Fibroblast of peridontal ligament (primary cell): ENCODE results near the gene ANKRD40.
"Not testable (repeated sequence)": the region's sequence is repeated elsewhere in the genome, so short reads cannot be mapped to it uniquely, and the experiment has no call there.

Source experiments
- DNase-seq: peaks from one replicate; pipeline ENCODE4 v3.0.0-alpha.2; 2010; ENCODE audit errors: extremely low read depth

ANKRD40 gene, protein sequence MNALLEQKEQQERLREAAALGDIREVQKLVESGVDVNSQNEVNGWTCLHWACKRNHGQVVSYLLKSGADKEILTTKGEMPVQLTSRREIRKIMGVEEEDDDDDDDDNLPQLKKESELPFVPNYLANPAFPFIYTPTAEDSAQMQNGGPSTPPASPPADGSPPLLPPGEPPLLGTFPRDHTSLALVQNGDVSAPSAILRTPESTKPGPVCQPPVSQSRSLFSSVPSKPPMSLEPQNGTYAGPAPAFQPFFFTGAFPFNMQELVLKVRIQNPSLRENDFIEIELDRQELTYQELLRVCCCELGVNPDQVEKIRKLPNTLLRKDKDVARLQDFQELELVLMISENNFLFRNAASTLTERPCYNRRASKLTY

DNA sequence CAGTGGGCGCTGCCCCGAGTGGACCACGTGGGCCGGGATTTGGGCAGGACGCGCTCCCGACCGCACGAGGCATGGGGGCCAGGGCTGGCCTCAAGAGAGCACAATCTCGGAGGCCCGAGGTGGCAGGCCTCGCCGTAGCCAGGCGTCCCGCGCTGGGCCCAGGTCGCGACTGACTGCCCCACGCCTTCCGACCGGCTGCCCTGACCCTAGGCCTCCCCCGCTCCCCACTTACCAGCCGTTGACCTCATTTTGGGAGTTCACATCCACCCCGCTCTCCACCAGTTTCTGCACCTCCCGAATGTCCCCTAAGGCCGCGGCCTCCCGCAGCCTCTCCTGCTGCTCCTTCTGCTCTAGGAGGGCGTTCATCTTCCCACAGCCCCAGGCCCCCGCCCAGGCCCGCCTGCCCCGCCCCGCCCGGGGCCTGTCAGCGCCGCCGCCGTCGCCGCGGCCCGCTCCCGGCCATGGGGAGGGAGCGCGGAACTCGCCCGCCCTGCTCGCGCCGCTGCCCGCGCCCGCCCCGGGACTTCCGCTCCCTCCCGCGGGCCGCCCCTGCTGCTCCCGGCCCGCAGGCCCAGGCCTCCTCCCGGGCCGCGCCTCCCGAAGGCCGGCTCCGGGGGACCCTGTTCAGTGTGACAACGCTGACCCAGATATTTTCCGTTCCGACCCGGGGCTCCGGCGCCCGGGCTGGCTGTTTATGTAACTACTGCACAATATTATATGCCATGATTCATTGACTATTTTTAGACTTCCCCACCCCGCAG is at the start of gene ANKRD40:
Gene ANKRD40 (minus strand): TSS at position 626 of the 761 bp plus-strand sequence. CDS start 260 bp downstream, at position 366.
- peak; percentile 96 for DNase-seq

DNA sequence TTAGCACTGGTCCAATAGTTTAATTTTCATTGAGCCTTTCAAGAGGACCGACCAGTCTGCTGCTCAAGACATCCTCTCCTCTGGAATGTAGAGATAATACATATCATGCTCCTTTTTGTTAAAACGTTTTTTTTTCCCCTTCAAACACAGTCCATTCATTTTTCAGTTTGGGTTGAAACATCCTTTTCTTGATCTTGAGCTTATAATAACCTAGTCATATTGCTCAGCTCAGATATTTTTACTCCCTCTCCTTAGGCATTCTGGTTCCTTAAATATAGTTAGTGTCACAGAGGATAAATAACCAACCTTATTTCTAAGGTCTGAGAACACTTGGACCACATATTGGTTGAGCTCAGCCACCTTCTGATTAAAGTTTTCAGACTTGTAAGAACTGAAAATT is 46.8 kb upstream of the ANKRD40 start:
- DNase-seq, result no peak

DNA sequence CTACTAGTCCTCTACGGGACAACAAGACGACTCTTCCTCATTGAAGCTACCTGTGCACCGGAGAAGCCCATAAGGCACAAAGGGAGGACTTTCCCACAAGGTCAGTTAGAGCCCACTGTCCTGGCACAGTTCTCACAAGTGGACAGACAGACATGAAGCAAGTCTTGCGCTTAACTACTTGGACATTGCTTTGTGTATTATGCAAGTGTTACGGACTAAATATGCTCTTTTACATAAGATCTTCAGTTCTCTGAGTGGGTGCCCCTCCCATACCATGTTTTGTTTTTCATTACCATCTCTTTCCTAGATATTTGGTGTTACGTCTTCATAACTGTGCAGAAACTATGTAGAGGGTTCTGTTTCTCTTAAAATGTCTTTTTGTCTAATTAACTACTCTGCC is 41.5 kb upstream of the ANKRD40 start:
- no peak for DNase-seq

DNA sequence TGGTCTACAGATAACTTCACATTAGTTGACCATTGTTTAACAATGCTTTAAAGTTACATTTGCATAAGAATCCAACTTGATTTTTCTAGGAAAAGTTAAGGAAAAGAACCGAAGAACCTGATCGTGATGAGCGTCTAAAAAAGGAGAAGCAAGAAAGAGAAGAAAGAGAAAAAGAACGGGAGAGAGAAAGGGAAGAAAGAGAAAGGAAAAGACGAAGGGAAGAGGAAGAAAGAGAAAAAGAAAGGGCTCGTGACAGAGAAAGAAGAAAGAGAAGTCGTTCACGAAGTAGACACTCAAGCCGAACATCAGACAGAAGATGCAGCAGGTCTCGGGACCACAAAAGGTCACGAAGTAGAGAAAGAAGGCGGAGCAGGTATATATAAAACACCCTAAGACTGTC is 37.9 kb upstream of the ANKRD40 start:
- no peak for DNase-seq

DNA sequence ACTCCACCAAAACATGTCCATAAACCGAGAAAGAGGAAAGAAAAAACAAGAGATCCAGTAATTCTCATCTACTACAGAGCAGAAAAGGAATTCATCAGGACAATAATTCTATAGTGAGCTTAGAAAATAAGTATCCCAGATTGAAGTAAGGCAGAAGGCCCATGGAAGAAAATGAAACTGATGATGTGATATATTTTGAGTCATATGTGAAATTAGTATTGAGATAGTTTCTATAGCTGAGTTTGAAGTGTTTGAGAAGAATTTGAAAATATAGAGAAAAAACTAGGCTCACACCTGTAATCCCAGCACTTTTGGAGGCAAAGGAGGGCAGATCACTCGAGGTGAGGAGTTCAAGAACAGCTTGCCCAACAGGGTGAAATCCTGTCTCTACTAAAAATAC is 31.4 kb upstream of the ANKRD40 start:
- no peak for DNase-seq

DNA sequence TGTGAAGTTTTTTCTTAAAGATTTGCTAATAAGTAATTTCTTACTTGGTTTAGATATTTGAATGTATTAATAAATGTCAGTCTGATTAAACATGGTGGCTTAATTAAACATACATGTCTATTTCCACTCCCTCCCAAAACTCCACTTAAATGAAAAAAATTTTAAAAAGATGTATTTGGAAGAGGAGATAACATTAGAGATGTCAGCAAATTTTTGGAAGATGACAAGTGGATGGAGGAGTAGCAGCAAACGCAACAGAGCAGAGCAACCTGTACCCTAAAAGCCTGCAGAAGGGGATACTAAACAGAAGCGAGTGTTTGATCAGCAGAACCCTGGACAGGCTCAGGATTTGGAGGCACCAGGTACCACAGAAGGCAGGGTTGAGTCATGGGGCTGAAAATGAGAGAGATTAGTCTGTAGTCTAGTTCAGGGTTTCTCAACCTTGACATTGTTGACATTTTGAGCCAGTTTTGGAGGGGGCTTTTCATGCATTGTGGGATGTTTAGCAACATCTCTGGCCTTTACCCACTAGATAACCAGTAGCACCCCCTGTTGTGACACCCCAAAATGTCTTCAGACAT is 29.5 kb upstream of the ANKRD40 start:
- DNase-seq, result no peak

DNA sequence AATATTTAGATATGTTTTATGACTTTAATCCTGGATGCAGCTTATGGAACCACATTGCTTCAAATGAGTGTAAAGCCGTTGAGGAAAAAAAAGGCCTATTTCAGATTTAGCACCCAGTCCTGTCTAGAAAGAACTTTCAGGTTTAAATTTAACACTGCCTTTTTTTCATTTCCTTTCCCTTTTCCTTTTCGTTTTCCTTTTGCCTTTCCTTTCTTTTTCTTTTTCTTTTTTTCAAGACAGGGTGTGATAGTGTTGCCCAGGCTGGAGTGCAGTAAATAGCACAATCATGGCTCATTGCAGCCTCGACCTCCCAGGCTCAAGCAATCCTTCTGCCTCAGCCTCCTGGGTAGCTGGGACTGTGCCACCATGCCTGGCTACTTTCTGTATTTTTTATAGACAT is 27.6 kb upstream of the ANKRD40 start:
- no peak for DNase-seq

DNA sequence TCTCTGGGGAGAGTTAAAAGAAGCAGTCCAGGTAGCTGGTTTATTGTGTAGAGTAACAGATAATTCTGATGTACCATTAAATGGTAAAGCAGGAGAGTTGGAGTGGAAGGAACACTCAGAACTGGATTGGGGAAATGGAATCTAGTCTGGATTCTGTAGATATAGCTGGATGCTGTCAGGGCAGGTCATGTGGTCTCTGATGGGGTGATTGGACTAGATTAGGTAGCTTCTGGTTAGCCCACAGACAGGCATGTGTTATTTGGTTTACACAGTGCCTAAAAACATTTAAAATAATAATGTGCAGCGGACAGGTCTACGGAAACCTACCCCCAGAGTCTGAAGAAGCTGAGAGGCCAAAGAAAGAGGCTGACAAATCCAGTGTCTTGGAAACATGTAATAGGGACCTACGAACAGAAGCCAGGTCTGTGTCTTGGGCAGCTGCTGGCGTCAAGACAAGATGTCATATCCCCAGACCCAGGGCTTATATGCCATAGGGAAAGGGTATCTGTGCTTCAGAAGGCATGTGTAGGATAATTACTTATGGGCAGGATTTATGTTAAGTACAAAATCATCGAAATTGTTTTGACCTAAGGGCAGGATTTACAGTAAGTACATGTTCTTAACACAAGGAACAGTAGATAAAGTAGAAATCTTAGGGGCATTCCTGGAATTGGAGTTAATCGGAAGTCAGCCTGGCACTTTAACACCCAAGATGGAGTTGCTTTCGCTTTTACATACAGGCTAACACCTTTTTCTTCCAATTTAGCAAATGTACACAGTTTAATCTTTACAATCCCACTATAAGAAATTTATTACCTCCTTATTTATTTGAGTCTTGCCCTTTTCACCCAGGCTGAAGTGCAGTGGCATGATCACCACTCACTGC is 24.1 kb upstream of the ANKRD40 start:
- no peak for DNase-seq

DNA sequence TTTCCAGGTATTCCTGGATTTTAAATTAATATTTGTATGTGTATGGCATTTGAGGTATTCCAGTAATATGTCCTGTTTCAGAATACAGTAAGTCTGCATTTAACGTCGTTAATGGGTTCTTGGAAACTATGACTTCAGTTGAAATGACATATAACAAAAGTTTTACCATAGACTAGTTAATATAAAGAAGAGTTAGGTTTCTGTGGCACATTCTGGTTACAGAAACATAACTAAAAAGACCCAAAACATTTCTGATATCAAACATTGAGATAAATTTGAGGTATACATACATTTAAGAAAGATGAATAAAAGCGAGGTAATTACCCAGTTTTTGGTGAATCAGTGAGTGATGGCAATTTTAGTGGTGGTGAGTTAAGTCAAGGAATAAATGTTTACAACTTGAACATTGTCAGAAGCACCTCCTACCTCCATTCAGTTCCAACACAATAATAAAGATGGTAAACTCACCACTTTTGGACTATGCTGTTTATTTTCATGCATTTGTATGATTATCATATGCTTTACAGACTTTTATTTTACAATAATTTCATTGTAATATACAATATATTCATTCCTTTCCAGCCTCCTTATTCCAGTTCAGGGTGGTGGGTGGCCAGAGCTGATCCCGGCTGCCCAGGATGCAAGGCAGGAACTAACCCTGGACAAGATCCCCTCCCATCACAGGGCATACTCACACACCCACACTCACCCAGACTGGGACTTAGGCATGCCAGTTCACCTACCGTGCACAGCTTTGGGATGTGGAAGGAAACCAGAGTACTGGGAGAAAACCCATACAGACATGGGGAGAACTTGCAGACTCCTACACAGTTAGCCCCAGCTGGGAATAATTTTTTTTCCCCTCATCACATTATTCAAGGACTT is 21.4 kb upstream of the ANKRD40 start:
- DNase-seq, result no peak

DNA sequence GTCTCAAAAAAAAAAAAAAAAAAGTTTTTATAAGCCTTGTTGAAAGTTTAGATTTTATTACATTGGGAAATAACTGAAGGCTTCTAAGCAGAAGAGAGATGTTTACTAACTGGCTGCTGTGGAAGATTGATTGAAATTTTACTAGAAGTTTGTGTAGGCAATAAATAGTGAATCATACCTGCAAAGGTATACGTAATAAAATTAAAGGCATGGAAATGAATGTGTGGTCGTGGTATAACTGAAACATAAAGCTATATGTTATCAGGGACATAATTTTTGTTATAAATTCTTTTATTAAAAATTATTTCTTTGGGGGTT is 20.4 kb upstream of the ANKRD40 start:
- DNase-seq, result no peak

DNA sequence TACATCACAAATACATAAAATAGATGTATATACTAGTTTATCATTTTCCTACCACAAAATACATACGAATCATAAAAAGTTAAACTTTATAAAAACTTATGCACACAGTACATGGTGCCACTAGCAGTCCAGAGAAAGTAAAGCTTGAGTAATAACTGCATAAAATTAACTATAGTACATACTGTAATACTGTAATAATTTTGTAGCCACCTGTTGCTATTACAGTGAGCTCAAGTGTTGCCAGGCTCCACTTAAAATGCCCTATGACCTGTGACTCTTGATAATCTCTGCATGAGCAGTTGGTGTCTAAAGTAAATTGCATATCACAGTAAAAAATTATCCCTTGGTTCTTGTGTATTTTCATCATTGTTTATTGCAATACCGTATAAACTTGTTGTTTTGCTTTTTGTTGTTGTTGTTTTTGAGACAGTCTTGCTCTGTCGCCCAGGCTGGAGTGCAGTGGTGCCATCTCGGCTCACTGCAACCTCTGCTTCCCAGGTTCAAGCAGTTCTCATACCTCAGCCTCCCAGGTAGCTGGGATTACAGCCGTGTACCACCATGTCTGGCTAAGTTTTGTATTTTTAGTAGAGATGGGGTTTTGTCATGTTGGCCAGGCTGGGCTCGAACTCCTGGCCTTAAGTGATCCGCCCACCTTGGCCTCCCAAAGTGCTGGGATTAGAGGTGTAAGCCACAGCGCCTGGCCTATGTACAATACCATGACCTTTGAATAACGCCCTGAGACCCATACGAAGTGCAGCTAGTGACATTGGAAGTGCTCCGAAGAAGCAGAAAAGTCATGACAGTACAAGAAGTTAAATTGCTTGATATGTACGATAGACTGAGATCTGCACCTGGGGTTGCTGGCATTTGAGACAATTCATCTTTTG is 18.3 kb upstream of the ANKRD40 start:
- no peak for DNase-seq

DNA sequence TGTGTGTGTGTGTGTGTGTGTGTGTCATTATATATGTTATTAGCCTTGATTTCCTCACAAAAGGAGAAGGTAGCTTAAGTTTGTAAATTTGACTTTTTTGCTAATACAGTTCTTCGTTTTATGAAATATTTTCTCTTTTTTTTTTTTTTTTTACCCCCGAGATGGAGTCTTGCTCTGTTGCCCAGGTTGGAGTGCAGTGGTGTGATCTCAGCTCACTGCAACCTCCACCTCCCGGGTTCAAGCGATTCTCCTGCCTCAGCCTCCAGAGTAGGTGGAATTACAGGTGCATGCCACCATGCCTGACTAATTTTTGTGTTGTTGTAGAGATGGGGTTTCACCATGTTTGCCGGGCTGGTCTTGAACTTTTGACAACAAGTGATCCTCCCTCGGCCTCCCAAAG is 16.9 kb upstream of the ANKRD40 start:
- DNase-seq, result not testable (repeated sequence)

DNA sequence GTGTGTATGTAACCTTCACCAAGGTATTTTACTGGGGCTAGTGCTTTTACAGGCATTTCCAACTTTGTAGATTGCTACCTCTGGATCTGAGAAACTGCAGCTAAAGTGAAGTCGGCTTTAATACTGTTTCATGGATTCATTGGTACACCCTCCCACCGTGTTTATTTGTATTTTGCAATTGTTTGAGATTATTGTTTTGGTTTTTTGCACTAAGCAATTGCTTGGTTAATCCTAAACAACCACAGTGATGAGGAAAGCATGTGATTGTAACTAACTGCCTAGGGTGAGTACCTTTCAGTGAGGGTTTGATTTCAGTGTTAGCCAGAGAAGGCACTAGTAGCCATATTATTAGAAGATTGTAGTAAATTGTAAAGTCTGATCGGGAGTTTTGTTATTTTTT is 15.0 kb upstream of the ANKRD40 start:
- no peak for DNase-seq

DNA sequence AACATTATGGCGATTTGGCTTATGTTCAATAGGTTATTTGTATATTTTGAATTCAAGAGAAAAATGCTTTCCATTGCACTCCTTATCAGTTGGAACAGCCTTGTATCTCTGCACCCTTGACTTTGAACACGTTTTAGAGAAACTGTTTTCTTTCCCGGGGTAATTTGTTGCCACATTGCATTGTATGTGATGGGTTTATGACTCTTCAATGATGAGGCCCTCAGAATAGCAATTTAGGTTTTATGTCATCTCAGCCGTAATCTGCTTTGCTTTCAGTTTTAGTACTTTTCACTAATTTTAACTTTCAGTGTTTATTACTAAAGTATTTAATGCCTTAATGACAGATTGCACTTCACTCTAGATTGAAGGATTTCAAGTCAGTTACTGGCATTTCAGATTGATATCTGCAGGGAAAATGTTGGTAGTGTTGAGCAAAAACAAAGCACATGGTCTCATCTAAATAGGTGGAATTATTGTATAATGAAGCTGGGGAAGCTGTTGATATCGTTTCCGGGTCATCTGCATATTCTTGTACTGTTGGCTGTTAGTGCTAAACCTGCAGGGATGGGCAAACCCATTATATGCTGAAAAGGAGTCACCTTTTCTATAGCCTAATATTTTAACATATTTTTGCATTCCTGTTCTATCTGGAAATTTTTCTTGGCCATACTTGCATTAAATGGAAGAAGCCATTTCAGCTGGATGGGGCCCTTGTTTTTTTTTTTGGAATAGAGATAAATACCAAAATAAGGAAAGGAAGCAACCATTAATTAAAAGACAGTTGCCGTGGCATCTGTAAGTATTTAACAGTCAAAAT is 13.7 kb upstream of the ANKRD40 start:
- peak; percentile 25 for DNase-seq

DNA sequence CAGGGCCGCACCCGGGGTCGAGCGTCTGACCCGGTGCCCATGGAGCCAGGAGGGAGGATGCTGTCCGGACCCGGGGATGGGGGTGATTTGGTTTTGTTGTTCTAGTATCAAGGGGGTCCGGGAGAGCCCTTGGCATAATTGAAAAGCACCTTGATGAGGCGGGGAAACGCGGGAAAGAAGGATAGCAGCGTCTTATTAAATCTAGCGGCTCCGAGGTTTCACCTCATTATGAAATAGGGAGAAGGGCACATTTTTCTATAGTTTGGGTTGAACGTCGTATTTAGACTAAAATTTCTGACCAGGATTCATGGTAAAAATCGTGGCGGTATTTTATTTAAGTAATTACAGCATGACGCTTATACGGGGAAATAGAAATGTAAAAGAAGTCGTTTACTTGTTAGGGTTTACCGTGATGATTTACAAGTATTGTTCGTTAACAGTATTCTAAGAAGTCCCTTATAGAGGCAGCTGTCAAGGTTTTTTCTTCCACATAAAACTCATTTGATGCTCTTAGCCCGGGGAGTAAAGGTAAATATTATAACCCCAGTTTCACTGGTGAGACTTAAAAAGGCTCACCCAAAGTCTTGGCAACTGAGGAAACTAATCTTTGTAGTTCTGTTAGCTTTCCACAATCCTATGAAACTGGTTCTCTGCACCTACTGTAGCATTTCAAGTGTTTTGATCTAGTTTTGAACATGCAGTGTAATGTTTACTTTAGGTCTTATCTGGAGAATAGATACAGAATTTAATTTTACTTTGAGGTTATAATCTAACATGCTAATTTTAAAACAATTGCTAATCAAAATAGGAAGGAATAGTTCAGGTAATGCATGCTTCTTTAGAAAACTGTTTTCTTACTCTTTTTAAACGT is 12.4 kb upstream of the ANKRD40 start:
- DNase-seq, result no peak

DNA sequence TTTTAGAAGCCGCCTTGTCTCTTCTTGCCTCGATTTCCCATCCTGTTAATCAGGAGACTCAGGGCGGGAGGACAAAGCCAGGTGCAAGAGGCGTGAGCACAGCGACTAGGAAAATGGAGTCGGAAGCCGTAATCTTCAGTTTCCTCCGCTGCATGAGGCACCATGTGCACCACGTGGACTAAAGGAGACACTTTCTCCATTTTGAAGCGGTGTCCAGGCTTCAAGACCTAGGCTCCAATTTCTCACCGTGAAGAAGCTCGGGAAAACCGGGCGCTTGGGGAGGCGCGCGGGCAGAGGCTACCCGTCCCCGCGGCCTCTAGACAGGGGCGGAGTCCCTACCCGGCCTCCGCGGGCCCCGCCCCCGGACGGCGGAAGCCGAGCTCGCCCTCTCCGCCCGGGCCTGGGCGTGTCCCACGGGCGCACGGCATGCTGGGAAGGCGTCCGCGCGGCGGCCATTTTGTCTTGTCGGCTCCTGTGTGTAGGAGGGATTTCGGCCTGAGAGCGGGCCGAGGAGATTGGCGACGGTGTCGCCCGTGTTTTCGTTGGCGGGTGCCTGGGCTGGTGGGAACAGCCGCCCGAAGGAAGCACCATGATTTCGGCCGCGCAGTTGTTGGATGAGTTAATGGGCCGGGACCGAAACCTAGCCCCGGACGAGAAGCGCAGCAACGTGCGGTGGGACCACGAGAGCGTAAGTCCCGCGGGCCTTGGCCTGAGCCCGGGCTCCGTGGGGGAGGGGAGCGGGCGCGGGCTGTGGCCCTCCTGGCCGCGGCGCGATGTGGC is 11.6 kb upstream of the ANKRD40 start, which contains the start of gene LUC7L3:
Gene LUC7L3 (plus strand): TSS at position 460 of the 780 bp plus-strand sequence. CDS start 130 bp downstream, at position 590.
- peak; percentile 91 for DNase-seq

DNA sequence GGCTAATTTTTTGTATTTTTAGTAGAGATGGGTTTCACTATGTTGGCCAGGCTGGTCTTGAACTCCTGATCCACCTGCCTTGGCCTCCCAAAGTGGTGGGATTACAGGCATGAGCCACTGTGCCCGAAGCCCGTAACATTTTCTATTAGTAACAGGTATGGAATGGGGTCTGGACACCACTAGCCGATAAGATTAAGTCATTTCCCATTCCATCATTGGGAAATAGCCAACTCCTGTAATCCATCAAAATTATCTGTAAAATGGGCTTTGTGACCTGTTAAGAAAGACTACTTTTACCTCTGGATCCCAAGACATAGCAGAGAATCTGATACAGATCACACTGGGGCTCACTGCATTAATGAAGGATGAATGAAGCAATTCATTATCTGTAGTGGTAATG is 7.8 kb upstream of the ANKRD40 start:
- no peak for DNase-seq
